GM12872 (cell line): ENCODE results near the gene MSRB1.

ENCODE experiments used
- TF ChIP-seq, protein P1 (sequence below): IDR thresholded peaks from 3 replicates; pipeline ENCODE4 v1.5.1; 2011; ENCODE audit warnings: low read depth, mild to moderate bottlenecking, low read length, moderate library complexity; ENCODE audit not compliant: insufficient read depth

Gene MSRB1

GRCh38 chr16:1949507-1949906 is 6.5 kb upstream of the MSRB1 start:
- TF ChIP-seq, protein P1, sequence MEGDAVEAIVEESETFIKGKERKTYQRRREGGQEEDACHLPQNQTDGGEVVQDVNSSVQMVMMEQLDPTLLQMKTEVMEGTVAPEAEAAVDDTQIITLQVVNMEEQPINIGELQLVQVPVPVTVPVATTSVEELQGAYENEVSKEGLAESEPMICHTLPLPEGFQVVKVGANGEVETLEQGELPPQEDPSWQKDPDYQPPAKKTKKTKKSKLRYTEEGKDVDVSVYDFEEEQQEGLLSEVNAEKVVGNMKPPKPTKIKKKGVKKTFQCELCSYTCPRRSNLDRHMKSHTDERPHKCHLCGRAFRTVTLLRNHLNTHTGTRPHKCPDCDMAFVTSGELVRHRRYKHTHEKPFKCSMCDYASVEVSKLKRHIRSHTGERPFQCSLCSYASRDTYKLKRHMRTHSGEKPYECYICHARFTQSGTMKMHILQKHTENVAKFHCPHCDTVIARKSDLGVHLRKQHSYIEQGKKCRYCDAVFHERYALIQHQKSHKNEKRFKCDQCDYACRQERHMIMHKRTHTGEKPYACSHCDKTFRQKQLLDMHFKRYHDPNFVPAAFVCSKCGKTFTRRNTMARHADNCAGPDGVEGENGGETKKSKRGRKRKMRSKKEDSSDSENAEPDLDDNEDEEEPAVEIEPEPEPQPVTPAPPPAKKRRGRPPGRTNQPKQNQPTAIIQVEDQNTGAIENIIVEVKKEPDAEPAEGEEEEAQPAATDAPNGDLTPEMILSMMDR, result no peak

DNA sequence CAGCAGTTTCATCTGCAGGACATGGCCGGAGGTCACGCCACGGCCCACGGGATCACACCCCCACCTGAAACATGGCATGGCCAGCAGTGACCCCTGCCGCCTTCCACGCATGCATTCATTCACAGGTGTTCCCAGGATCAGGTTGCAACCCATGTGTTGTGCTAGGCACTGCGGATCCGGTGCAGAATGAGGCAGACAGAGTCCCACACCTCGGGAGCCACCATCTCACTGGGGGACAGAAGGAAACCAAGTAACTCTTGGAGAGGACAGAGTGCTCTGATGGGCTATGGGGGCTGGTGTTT is 4.3 kb upstream of the MSRB1 start:
- TF ChIP-seq, protein P1, result no peak

DNA sequence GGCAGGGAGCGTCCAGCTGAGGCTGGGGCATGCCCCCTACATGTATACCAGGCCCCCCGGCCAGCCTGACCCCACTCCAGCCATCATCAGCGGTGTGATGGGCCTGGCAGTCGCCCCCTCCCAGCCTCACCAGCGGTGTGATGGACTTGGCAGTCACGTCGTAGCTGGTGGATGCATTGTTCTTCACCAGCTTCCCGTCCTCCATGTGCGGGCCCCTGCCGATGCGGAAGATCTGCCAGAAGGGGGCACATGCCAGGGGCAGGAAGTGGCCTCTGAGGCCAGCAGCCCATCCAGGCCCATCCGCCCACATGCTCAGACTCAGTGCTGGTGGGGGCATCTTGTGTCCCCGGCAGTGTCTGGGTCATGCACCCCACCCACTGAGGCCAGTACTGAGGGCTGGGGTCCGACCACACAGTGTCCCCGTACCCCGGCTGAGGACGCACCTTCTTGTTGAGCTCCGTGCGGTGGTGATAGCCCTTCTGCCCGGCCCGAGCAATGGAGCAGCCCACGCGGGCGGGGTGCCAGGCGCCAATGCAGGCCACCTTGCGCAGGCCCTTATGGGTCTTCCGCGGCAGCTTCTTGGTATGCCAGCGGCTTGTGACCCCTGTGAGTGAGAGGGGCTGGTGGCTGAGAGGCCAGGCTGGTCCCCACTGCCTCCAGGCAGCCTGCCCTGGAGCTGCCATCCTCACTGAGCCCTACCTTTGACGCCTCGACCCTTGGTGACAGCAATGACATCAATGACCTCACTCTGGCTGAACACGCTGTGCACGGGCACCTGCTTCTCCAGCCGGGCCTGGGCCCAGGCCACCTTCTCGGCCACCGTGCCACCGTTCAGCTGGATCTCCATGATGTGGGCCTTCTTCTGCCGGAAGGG is 3.7 kb upstream of the MSRB1 start:
- TF ChIP-seq, protein P1, result no peak

DNA sequence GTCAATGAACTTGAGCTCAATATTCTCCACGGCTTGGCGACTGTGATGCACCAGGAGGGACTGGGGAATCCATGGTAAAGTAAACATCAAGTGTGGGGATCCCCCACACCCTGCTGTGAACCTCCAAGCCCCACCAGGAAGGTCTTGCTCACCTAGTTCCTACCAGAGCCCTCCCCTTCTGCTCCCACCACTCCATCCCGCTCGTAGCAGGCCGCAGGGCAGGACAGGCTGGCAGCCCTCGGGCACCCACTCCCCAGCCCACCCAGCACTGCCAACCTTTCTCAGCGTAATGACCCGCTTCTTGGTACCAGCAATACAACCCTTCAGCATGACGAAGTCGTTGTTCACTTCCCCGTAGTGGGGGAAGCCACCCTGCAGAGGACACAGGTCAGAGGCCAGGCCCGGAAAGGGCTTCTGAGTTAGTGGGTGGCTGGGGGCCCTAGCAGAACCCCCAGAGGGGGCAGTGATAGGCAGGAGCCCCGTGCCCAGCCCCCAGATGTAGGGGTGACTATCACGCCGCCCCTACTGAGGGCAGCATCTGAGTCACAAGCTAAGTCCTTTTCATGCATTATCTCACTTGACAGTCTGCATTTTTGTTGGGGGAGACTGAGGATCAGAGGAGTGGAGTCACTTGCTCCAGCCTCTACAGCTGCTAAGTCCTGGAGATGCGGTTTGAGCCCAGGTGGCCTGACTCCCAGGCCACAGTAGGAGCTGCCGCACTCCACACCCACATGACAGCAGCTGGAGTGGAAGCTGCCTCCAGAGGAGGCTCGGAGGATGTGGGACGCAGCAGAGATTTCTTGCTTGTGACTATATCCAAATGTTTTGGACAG is 2.8 kb upstream of the MSRB1 start:
- TF ChIP-seq, protein P1, result no peak

DNA sequence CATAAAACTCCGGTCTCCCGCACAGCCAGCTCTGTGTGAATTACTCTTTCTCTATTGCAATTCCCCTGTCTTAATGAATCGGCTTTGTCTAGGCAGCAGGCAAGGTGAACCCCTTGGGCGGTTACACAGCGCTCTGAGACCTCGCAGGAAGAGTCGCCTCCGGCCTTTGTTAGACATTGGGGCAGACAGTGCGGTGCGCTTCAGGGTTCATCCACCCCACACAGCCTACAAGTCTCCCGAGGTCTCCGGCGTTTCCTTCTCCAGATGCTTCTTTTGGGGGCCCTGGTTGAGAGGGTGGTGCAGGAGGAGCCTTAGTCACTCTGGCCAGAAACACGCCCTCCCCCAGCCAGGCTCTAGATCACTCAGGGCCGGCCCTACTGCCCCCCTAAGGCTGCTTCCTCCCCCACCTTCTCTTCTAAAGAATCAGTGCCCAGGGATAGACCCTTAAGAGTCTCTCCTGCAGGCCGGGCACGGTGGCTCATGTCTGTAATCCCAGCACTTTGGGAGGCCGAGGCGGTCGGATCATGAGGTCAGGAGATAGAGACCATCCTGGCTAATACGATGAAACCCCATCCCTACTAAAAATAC is 1.7 kb upstream of the MSRB1 start:
- TF ChIP-seq, protein P1, result no peak

DNA sequence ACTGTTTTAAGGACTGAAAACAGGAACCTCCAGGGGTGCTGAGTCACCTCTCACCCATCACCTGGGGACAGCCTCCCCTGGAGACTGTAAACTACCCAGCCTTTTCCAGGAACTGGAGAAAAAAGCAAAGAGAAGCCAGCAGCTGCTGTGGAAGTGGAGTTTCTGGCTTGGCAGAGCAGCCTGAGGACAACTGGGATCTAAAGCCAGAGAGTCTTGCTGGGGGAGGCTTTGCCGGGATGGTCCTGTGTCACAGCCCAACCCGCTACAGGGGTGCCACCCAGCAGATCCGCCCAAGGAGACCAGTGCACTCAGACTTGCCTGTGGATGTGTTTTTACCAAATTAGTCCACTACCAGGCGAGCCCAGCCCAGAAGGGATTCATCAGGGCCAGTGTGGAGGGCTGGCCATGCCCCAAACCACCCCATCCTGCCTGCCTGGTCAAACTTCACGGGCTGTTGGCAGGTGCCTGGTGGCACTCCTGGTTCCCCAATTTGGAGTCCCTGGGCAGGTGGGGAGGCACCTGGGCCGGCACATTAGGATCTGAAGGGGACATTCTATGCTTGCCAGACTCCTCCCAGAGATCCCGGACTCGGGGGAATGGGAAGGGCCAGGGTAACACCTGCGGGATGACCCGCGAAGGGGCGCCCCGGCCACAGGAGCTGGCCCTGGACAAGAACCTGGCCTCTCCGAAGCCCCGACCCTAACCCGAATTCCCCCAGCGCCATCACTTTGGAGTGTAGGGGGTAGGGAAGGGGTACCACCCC is 771 bp downstream of the MSRB1 start:
- TF ChIP-seq, protein P1, result no peak
